GM23248 (cell line): ENCODE results near the gene SPHKAP. TPM values are rescaled to one million over a fixed set of nuclear protein-coding genes. Genes with fewer than 3 reads are reported as not detected.
A peak's percentile ranks its signal among the peaks of the same experiment; 100 is the strongest.
"Not testable (repeated sequence)": the region's sequence is repeated elsewhere in the genome, so short reads cannot be mapped to it uniquely, and the experiment has no call there.

Experiments used
- DNase-seq: peaks from one replicate; pipeline ENCODE4 v3.0.0-alpha.2; 2015
- H2AFZ ChIP-seq: fragments of 200-600 bp; sonication (generic); 2 replicates; pipeline ENCODE4 v1.6.1; 2016; ENCODE audit warnings: antibody characterized with exemption
- H3F3A ChIP-seq: fragments of 200-600 bp; sonication (generic); 2 replicates; pipeline ENCODE4 v1.6.1; 2016; ENCODE audit warnings: mild to moderate bottlenecking, antibody characterized with exemption, mixed run types; ENCODE audit not compliant: insufficient read depth
- H3K27ac ChIP-seq: fragments of 200-600 bp; sonication (generic); 2 replicates; pipeline ENCODE4 v1.5.1; 2016; ENCODE audit warnings: mild to moderate bottlenecking
- H3K27me3 ChIP-seq: fragments of 200-600 bp; sonication (generic); replicated peaks from 2 replicates; pipeline ENCODE4 v1.6.1; 2016; ENCODE audit warnings: mild to moderate bottlenecking; ENCODE audit not compliant: insufficient read depth
- H3K36me3 ChIP-seq: fragments of 200-600 bp; sonication (generic); 2 replicates; pipeline ENCODE4 v1.6.1; 2016; ENCODE audit warnings: low read depth, mild to moderate bottlenecking
- H3K4me1 ChIP-seq: fragments of 200-600 bp; sonication (generic); 2 replicates; pipeline ENCODE4 v1.6.1; 2016; ENCODE audit warnings: mild to moderate bottlenecking; ENCODE audit not compliant: insufficient read depth
- H3K4me2 ChIP-seq: fragments of 200-600 bp; sonication (generic); one replicate; pipeline ENCODE4 v1.6.1; 2016; ENCODE audit warnings: mild to moderate bottlenecking; ENCODE audit not compliant: unreplicated experiment
- H3K4me3 ChIP-seq: fragments of 200-600 bp; sonication (generic); 2 replicates; pipeline ENCODE4 v1.5.1; 2016; ENCODE audit warnings: mild to moderate bottlenecking
- H3K79me2 ChIP-seq: fragments of 200-600 bp; sonication (generic); 2 replicates; pipeline ENCODE4 v1.6.1; 2016; ENCODE audit warnings: mild to moderate bottlenecking; ENCODE audit not compliant: insufficient read depth
- H3K9ac ChIP-seq: fragments of 200-600 bp; sonication (generic); 2 replicates; pipeline ENCODE4 v1.6.1; 2016; ENCODE audit warnings: mild to moderate bottlenecking
- H3K9me2 ChIP-seq: fragments of 200-600 bp; sonication (generic); 2 replicates; pipeline ENCODE4 v1.6.1; 2016; ENCODE audit warnings: mixed run types, mild to moderate bottlenecking, moderate library complexity; ENCODE audit not compliant: insufficient read depth
- H3K9me3 ChIP-seq: fragments of 200-600 bp; sonication (generic); one replicate; pipeline ENCODE4 v1.6.1; 2017; ENCODE audit warnings: low read depth
- H4K20me1 ChIP-seq: fragments of 200-600 bp; sonication (generic); 2 replicates; pipeline ENCODE4 v1.6.0; 2016; ENCODE audit not compliant: insufficient read depth
- EZH2 ChIP-seq: fragments of 200-600 bp; sonication (generic); IDR thresholded peaks from 2 replicates; pipeline ENCODE4 v1.6.1; 2018; ENCODE audit warnings: antibody characterized with exemption, mild to moderate bottlenecking; ENCODE audit not compliant: insufficient read depth, poor library complexity, severe bottlenecking
- EZH2phosphoT487 ChIP-seq: fragments of 200-600 bp; sonication (generic); IDR thresholded peaks from 2 replicates; pipeline ENCODE4 v1.6.1; 2018; ENCODE audit warnings: antibody characterized with exemption, moderate library complexity, mild to moderate bottlenecking, low read depth; ENCODE audit not compliant: insufficient read depth
- WGBS, 2 experiments: methylation state at CpG; one replicate each; pipeline ENCODE4 v1.1.6; 2015 to 2017; ENCODE audit warnings: low lambda C conversion rate in 2 of 2, low coverage in 1 of 2; ENCODE audit errors: missing lambda C conversion rate in 2 of 2; 5-methylcytosine and 5-hydroxymethylcytosine counted together
- in situ Hi-C: fragments of 300-500 bp; cut with MboI; formaldehyde crosslinking; loops from 2 replicates; pipeline ENCODE4 v1.15.0; 2020
- polyA plus RNA-seq: library from polyadenylated mRNA; unstranded; fragments of >200 nt; fragmentation: Nextera tagmentation; extraction: Ambion mirVana; gene quantifications from 2 replicates; pipeline ENCODE4 v1.2.1, GENCODE V29; 2016
- total RNA-seq: library from RNA; depleted of rRNA; stranded (reverse); fragments of >200 nt; shearing (Covaris generic); gene quantifications from 2 replicates; pipeline ENCODE4 v1.2.3, GENCODE V29; 2014

SPHKAP gene
- total and polyA plus RNA-seq, 2 experiments from 2014 or later = 0.04 to 0.32 TPM

DNA sequence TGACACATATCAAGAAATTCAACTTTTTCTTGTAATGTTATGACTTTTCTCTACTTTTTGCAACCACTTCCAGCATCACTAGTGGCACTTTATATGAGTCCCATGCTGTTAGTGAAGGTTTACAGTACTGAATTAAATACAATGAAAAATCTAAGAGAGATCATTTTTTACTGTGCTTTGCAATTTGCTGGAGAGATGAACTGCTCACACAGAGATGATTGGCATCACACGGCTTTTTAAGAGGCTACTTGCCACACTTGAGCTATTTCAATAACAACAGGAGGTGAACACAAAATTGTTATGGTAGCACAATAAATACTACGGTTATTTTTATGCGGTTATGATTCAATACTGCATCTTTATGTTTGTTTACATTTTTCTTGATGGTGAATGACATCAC, 221.2 kb downstream of the SPHKAP start:
- H3K36me3 ChIP-seq = no peaks in the 10 kb centered on the region
- no peaks in the 10 kb centered on the region for H4K20me1 ChIP-seq
- WGBS, 2 experiments = 82 to 88% methylated on average over 3 of the region's 3 CpGs
- no peak for DNase-seq
- no peak overlapping the region for H3K4me3 ChIP-seq
- in situ Hi-C loops = no loop called here
- H3K27ac ChIP-seq = no peak overlapping the region
- no peaks in the 10 kb centered on the region for H3F3A ChIP-seq
- TF ChIP-seq EZH2phosphoT487 (no peak), EZH2 (no peak)
- H3K4me2 ChIP-seq = no peak overlapping the region
- H3K27me3 ChIP-seq = no peaks in the 10 kb centered on the region
- 0 out of 2 replicates have a peak, but pooled peaks cover 4% of the 10 kb centered on the region for H3K9me2 ChIP-seq
- no peaks in the 10 kb centered on the region for H3K9me3 ChIP-seq
- H3K4me1 ChIP-seq = no peaks in the 10 kb centered on the region
- no peaks in the 10 kb centered on the region for H3K79me2 ChIP-seq
- no peak overlapping the region for H3K9ac ChIP-seq
- no peak overlapping the region for H2AFZ ChIP-seq

DNA sequence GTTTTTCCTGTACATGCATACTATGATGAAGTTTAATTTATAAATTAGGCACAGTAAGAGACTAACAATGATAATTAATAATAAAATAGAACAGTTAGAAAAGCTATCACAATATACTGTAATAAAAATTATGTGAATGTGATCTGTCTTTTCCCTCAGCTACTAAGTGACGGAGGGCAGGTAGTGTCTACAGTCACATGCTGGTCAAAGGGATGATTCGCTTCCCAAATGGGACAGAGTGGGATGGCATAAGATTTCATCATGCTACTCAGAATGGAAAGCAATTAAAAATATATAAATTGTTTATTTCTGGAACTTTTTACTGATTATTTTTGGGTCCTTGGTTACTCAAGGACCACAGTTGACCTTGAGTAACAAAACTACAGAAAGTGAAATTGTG, 238.5 kb downstream of the SPHKAP start:
- no peaks in the 10 kb centered on the region; the same call in 1 of the 2 replicates for H3K27me3 ChIP-seq
- no peaks in the 10 kb centered on the region for H4K20me1 ChIP-seq
- H3K79me2 ChIP-seq = no peaks in the 10 kb centered on the region
- no peak for TF ChIP-seq EZH2
- TF ChIP-seq EZH2phosphoT487 = no peak
- no peaks in the 10 kb centered on the region for H3K9me2 ChIP-seq
- no peak overlapping the region for H3K9ac ChIP-seq
- no peak overlapping the region for H3K4me3 ChIP-seq
- no peaks in the 10 kb centered on the region for H3K9me3 ChIP-seq
- no peaks in the 10 kb centered on the region for H3K36me3 ChIP-seq
- no peak for DNase-seq
- H3K27ac ChIP-seq = no peak overlapping the region
- no peaks in the 10 kb centered on the region for H3K4me1 ChIP-seq
- in situ Hi-C loops = no loop called here
- no peak overlapping the region for H3K4me2 ChIP-seq
- H2AFZ ChIP-seq = no peak overlapping the region
- WGBS, 2 experiments = 72 to 73% methylated on average over 2 of the region's 2 CpGs
- no peaks in the 10 kb centered on the region for H3F3A ChIP-seq

DNA sequence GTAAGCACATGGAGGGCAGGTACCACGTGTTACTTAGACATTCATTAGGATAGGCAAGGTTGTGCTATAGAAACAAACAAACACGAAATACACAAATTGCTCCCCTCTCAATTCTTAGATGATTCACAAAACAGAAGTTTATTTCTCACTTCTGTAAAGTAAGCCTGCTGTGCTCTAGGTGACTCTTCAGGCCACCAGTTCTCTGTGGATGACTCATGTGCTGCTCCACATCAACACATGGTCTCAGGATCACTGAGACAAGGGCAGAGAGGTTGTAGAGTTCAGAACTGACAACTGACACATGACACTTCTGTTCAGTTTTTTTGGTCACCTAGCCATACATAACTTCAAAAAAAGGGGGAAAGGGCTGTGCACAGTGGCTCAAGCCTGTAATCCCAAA, 239.5 kb downstream of the SPHKAP start:
- Histone ChIP-seq H2AFZ (no peak overlapping the region), H3K27ac (no peak overlapping the region), H3K27me3 (no peaks in the 10 kb centered on the region; the same call in 1 of the 2 replicates), H3K4me2 (no peak overlapping the region), H4K20me1 (no peaks in the 10 kb centered on the region), H3K9me2 (no peaks in the 10 kb centered on the region), H3K79me2 (no peaks in the 10 kb centered on the region), H3K36me3 (no peaks in the 10 kb centered on the region), H3K9me3 (no peaks in the 10 kb centered on the region), H3K4me3 (no peak overlapping the region), H3K9ac (no peak overlapping the region), H3K4me1 (no peaks in the 10 kb centered on the region), H3F3A (no peaks in the 10 kb centered on the region)
- WGBS, 2 experiments = 65 to 71% methylated on average over 2 of the region's 2 CpGs
- peak; percentile 18 for DNase-seq
- TF ChIP-seq EZH2phosphoT487 (no peak), EZH2 (no peak)
- in situ Hi-C loops = no loop called here

DNA sequence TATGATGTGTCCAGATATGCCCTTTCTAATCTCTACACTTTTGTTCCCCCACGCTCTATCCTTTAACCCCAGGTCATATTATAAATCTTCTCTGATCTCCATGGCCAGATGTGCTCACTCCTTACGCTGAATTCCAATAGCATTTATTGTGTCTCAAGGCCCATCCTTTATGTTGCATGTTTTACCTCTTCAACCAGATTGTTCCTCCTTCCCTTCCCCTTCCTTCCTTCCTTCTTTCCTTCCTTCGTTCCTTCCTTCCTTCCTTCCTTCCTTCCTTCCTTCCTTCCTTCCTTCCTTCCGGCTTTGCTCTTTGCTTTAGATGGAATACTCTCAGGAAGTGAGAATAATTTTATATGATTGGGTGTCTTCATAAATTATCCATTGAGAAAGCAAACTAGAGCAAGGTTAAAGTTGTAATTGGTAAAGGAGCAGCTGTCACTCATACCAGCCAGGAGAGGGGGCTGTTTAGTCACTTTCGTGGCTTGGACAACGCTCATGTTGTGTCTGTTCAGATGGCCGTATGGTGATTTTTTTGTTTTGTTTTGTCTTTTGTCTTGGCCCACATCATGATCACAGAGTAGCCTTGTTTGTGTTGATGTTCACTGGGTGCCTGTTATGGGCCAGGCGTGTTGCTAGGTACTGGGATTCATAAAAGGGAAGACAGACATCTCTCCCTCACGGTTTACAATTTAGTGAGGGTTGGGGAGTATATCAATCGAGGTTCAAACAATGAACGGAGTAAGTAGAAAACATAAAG, 242.0 kb downstream of the SPHKAP start:
- H3K27me3 ChIP-seq = no peaks in the 10 kb centered on the region; the same call in 1 of the 2 replicates
- TF ChIP-seq EZH2phosphoT487 = no peak
- H4K20me1 ChIP-seq = no peaks in the 10 kb centered on the region
- no peak overlapping the region for H3K4me2 ChIP-seq
- no peak overlapping the region for H2AFZ ChIP-seq
- in situ Hi-C loops = no loop called here
- no peaks in the 10 kb centered on the region for H3K9me2 ChIP-seq
- no peak overlapping the region for H3K27ac ChIP-seq
- no peak overlapping the region for H3K4me3 ChIP-seq
- H3K36me3 ChIP-seq = no peaks in the 10 kb centered on the region
- H3F3A ChIP-seq = no peaks in the 10 kb centered on the region
- H3K9ac ChIP-seq = no peak overlapping the region
- no peaks in the 10 kb centered on the region for H3K79me2 ChIP-seq
- H3K9me3 ChIP-seq = no peaks in the 10 kb centered on the region
- H3K4me1 ChIP-seq = no peaks in the 10 kb centered on the region
- WGBS, 2 experiments = 48 to 52% methylated on average over 10 to 11 of the region's 11 CpGs
- peak; percentile 39 for DNase-seq

DNA sequence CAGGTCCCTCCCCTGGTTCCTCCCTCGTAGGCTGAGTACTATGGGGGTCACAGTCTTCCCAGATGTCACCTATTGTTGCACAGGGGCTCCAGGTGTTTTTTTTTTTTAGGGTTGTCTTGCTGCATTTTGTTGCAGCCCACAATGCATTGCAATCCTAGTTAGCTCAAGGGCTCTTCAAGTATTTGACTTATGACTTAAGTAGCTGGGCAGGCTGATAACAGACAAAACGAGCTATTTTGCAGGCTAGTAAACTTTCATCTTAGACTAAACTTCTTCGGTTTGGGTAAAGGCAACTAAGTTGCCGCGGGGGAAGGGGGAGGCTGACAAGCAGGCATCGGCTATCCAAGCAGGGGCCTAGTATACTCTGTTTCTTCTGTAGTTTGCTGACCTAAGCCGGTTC, 245.2 kb downstream of the SPHKAP start:
- H3K9me3 ChIP-seq, H4K20me1 ChIP-seq, in situ Hi-C loops, H3F3A ChIP-seq, H3K36me3 ChIP-seq, H3K79me2 ChIP-seq, H3K9me2 ChIP-seq, H2AFZ ChIP-seq, H3K4me2 ChIP-seq, DNase-seq, H3K27me3 ChIP-seq, H3K27ac ChIP-seq, H3K4me1 ChIP-seq, H3K9ac ChIP-seq, H3K4me3 ChIP-seq: not testable (repeated sequence)
- WGBS, 2 experiments = 61 to 64% methylated on average over 7 of the region's 7 CpGs
